NCI-H510A treated with DMSO at 0.1 percent for 48 hours (cell line): ENCODE data around the gene TOR4A.

Source experiments
- DNase-seq: peaks from one replicate; lab custom pipeline; 2025; lab: John Stamatoyannopoulos, UW

TOR4A gene

GRCh38 chr9:137295238-137295811 is 17.8 kb downstream of the TOR4A start:
- peak; percentile 18 for DNase-seq

GRCh38 chr9:137295849-137296669 is 18.5 kb downstream of the TOR4A start:
- DNase-seq, result no peak

- peak; percentile 11 for DNase-seq
Observed at GRCh38 chr9:137296670-137297664, 19.4 kb downstream of the TOR4A start.

- no peak for DNase-seq
Observed at GRCh38 chr9:137297966-137298365, 20.4 kb downstream of the TOR4A start.

- no peak for DNase-seq
Observed at GRCh38 chr9:137298401-137299202, 21.1 kb downstream of the TOR4A start.

- no peak for DNase-seq
Observed at GRCh38 chr9:137299203-137299565, 21.7 kb downstream of the TOR4A start.

GRCh38 chr9:137299938-137300337 is 22.4 kb downstream of the TOR4A start:
- peak; percentile 13 for DNase-seq

- DNase-seq, result no peak
Observed at GRCh38 chr9:137300567-137301080, 23.1 kb downstream of the TOR4A start.

- DNase-seq, result peak; percentile 55
Observed at GRCh38 chr9:137301081-137301947, 23.8 kb downstream of the TOR4A start.

- DNase-seq, result peak; percentile 65
Observed at GRCh38 chr9:137302118-137302448, 24.6 kb downstream of the TOR4A start, which contains the start of gene NRARP. NRARP (minus strand) TSS chr9:137302271; CDS start chr9:137301928, 343 bp downstream.

- peak; percentile 45 for DNase-seq
Observed at GRCh38 chr9:137302449-137303150, 25.1 kb downstream of the TOR4A start.

- peak; percentile 12 for DNase-seq
Observed at GRCh38 chr9:137303151-137303892, 25.8 kb downstream of the TOR4A start.

GRCh38 chr9:137303893-137304382 is 26.4 kb downstream of the TOR4A start:
- no peak for DNase-seq

- DNase-seq, result no peak
Observed at GRCh38 chr9:137304383-137305059, 27.0 kb downstream of the TOR4A start.

GRCh38 chr9:137305060-137305797 is 27.7 kb downstream of the TOR4A start:
- peak; percentile 88 for DNase-seq

GRCh38 chr9:137305798-137306065 is 28.2 kb downstream of the TOR4A start:
- no peak for DNase-seq

- DNase-seq, result no peak
Observed at GRCh38 chr9:137306066-137306849, 28.7 kb downstream of the TOR4A start.
